Putamen (tissue), 1 donor: Measurements from ENCODE around the gene CHST11.

Experiments used
- DNase-seq: peaks from one replicate; pipeline ENCODE4 v3.0.0-alpha.2; 2016; ENCODE audit warnings: low spot score

Gene CHST11

GRCh38 chr12:104630230-104630670, 173.5 kb downstream of the CHST11 start:
- DNase-seq: no peak

- DNase-seq: no peak
These were observed 175.1 kb downstream of the CHST11 start for GRCh38 chr12:104631867-104632266.

- DNase-seq: no peak
These were observed 176.0 kb downstream of the CHST11 start for GRCh38 chr12:104632724-104633201.

- no peak for DNase-seq
These were observed 177.3 kb downstream of the CHST11 start for GRCh38 chr12:104634044-104634443.

GRCh38 chr12:104634852-104635251, 178.1 kb downstream of the CHST11 start:
- DNase-seq: no peak

- DNase-seq: no peak
These were observed 179.0 kb downstream of the CHST11 start for GRCh38 chr12:104635607-104636343.

GRCh38 chr12:104636496-104636895, 179.7 kb downstream of the CHST11 start:
- DNase-seq: no peak

- DNase-seq: no peak
These were observed 180.9 kb downstream of the CHST11 start for GRCh38 chr12:104637604-104638003.

GRCh38 chr12:104638218-104638850, 181.6 kb downstream of the CHST11 start:
- no peak for DNase-seq

- no peak for DNase-seq
These were observed 182.1 kb downstream of the CHST11 start for GRCh38 chr12:104638851-104639240.

- DNase-seq: no peak
These were observed 184.2 kb downstream of the CHST11 start for GRCh38 chr12:104640956-104641355.

GRCh38 chr12:104641862-104642261, 185.1 kb downstream of the CHST11 start:
- DNase-seq: no peak

- no peak for DNase-seq
These were observed 186.5 kb downstream of the CHST11 start for GRCh38 chr12:104643093-104643818.

- DNase-seq: no peak
These were observed 187.3 kb downstream of the CHST11 start for GRCh38 chr12:104643819-104644669.

- DNase-seq: no peak
These were observed 192.0 kb downstream of the CHST11 start for GRCh38 chr12:104648756-104649155.

GRCh38 chr12:104649217-104649824, 192.6 kb downstream of the CHST11 start:
- no peak for DNase-seq

GRCh38 chr12:104649921-104650320, 193.2 kb downstream of the CHST11 start:
- no peak for DNase-seq

- DNase-seq: no peak
These were observed 193.8 kb downstream of the CHST11 start for GRCh38 chr12:104650541-104650940.

- DNase-seq: no peak
These were observed 195.1 kb downstream of the CHST11 start for GRCh38 chr12:104651811-104652210.

GRCh38 chr12:104652358-104652757, 195.6 kb downstream of the CHST11 start:
- DNase-seq: no peak

- no peak for DNase-seq
These were observed 196.2 kb downstream of the CHST11 start for GRCh38 chr12:104652910-104653309.
